Stimulated activated memory B cell treated with anti-CD40 and anti-IgM and Interleukin-4, amounts not matched to agents 10 μg/mL and 1 μg/mL and 100 μg/mL, for 72 hours (primary cell): ENCODE results near the gene IKBKE.
"Not testable (repeated sequence)": the region's sequence is repeated elsewhere in the genome, so short reads cannot be mapped to it uniquely, and the experiment has no call there.

Experiments
- ATAC-seq: fragments of 150-1000 bp; cut with Tn5 transposase; 2 replicates; pipeline ENCODE4 v1.10.0; 2021
- H3K27ac Mint-ChIP-seq: one replicate; pipeline ENCODE4 v1.8.0; 2022; ENCODE audit warnings: mild to moderate bottlenecking, mixed read lengths
- H3K27me3 Mint-ChIP-seq: one replicate; pipeline ENCODE4 v1.8.0; 2022; ENCODE audit warnings: mixed read lengths
- H3K36me3 Mint-ChIP-seq: one replicate; pipeline ENCODE4 v1.8.0; 2022; ENCODE audit warnings: mixed read lengths
- H3K4me1 Mint-ChIP-seq: one replicate; pipeline ENCODE4 v1.8.0; 2022; ENCODE audit warnings: mixed read lengths
- H3K4me3 Mint-ChIP-seq: one replicate; pipeline ENCODE4 v1.8.0; 2022; ENCODE audit warnings: mild to moderate bottlenecking, moderate library complexity, mixed read lengths
- H3K9me3 Mint-ChIP-seq: one replicate; pipeline ENCODE4 v1.8.0; 2022; ENCODE audit warnings: mixed read lengths

Gene IKBKE

DNA sequence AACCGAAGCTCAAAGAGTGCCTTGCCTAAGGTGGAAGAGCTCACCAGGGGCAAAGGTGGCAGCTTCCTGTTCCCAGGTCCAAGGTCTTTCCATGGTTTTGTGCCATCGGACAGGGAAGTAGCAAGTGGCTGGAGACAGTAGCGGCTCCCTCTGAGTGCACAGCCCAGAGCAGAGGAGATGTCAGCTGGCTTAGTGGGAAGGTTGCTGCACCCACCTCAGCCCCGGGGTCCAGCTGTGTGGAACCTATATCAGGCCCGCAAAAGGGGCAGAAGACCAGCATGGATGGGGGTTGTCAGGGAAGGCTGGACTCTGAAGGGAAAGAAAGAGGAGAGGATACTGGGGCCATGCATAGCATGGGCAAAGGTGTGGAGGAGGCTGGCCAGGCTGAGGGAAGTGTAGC, 6.8 kb downstream of the IKBKE start:
- H3K4me3 Mint-ChIP-seq: no peak overlapping the region
- ATAC-seq: no peak
- H3K9me3 Mint-ChIP-seq: no peaks in the 10 kb centered on the region
- peaks cover 45% of the 10 kb centered on the region for H3K4me1 Mint-ChIP-seq
- no peak overlapping the region for H3K27ac Mint-ChIP-seq
- H3K36me3 Mint-ChIP-seq: peaks cover 73% of the 10 kb centered on the region
- H3K27me3 Mint-ChIP-seq: no peaks in the 10 kb centered on the region

- Mint-ChIP-seq H3K4me1 (peaks cover 39% of the 10 kb centered on the region), H3K27me3 (no peaks in the 10 kb centered on the region), H3K4me3 (no peak overlapping the region), H3K27ac (no peak overlapping the region), H3K9me3 (no peaks in the 10 kb centered on the region), H3K36me3 (peaks cover 80% of the 10 kb centered on the region)
- ATAC-seq: no peak
Observed at GRCh38 chr1:206477581-206478380, 7.5 kb downstream of the IKBKE start.

- no peak for ATAC-seq
- Mint-ChIP-seq H3K4me1 (peaks cover 30% of the 10 kb centered on the region), H3K9me3 (no peaks in the 10 kb centered on the region), H3K27me3 (no peaks in the 10 kb centered on the region), H3K36me3 (peaks cover 83% of the 10 kb centered on the region), H3K27ac (no peak overlapping the region), H3K4me3 (no peak overlapping the region)
Observed at GRCh38 chr1:206478746-206479145, 8.5 kb downstream of the IKBKE start.

GRCh38 chr1:206479183-206480125, 9.2 kb downstream of the IKBKE start:
- Mint-ChIP-seq H3K9me3 (no peaks in the 10 kb centered on the region), H3K27ac (peak overlapping the region; percentile 20), H3K4me1 (peaks cover 25% of the 10 kb centered on the region), H3K27me3 (no peaks in the 10 kb centered on the region), H3K4me3 (no peak overlapping the region), H3K36me3 (peaks cover 79% of the 10 kb centered on the region)
- ATAC-seq: peak; percentile 38

- H3K27ac Mint-ChIP-seq: no peak overlapping the region
- H3K4me1 Mint-ChIP-seq: peaks cover 25% of the 10 kb centered on the region
- no peak overlapping the region for H3K4me3 Mint-ChIP-seq
- H3K9me3 Mint-ChIP-seq: no peaks in the 10 kb centered on the region
- no peak for ATAC-seq
- H3K27me3 Mint-ChIP-seq: no peaks in the 10 kb centered on the region
- H3K36me3 Mint-ChIP-seq: peaks cover 82% of the 10 kb centered on the region
Observed at GRCh38 chr1:206480211-206480610, 9.9 kb downstream of the IKBKE start.

DNA sequence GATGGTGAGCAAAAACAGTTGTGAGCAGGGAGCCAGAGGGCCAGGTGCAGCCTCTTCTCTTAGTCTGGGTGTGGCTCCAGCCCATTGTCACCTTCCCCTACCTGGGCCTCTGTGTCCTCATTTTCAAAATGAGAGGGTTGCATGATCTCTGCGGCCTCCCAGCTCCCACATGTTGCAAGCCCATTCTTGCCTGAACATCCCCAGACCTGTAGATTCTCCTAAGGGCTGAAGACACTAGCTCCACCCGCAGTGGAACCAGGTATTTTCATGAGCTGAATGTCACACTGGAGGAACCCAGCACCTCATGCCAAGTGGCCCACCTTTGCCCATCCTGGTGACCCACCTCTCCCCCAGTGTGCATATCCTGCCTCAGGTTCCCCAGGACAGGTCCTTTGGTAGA, 12.3 kb downstream of the IKBKE start:
- H3K9me3 Mint-ChIP-seq: no peaks in the 10 kb centered on the region
- H3K4me1 Mint-ChIP-seq: peaks cover 25% of the 10 kb centered on the region
- H3K27me3 Mint-ChIP-seq: no peaks in the 10 kb centered on the region
- peaks cover 72% of the 10 kb centered on the region for H3K36me3 Mint-ChIP-seq
- no peak for ATAC-seq
- no peak overlapping the region for H3K4me3 Mint-ChIP-seq
- no peak overlapping the region for H3K27ac Mint-ChIP-seq

- H3K9me3 Mint-ChIP-seq, H3K27ac Mint-ChIP-seq, ATAC-seq, H3K4me3 Mint-ChIP-seq, H3K27me3 Mint-ChIP-seq: not testable (repeated sequence)
- Mint-ChIP-seq H3K36me3 (peaks cover 75% of the 10 kb centered on the region), H3K4me1 (peaks cover 24% of the 10 kb centered on the region)
Observed at GRCh38 chr1:206483864-206484263, 13.6 kb downstream of the IKBKE start.

DNA sequence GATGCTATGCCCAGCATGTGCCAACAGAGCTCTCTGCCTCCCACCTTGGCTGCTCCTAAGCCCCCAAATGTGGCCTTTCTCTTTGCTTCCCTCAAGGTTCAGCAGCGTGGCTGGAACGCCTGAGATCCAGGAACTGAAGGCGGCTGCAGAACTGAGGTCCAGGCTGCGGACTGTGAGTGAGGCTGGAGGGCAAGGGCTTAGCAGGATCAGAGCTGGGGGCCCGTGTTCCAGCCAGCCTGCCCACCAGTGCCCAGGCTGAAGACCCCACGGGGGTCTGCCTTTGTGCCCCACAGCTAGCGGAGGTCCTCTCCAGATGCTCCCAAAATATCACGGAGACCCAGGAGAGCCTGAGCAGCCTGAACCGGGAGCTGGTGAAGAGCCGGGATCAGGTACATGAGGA, 14.6 kb downstream of the IKBKE start:
- Mint-ChIP-seq H3K9me3 (no peaks in the 10 kb centered on the region), H3K4me1 (peaks cover 14% of the 10 kb centered on the region), H3K36me3 (peaks cover 66% of the 10 kb centered on the region), H3K27me3 (no peaks in the 10 kb centered on the region), H3K27ac (no peak overlapping the region), H3K4me3 (no peak overlapping the region)
- no peak for ATAC-seq

- Mint-ChIP-seq H3K27ac (no peak overlapping the region), H3K4me1 (no peaks in the 10 kb centered on the region), H3K36me3 (peaks cover 66% of the 10 kb centered on the region), H3K27me3 (no peaks in the 10 kb centered on the region), H3K9me3 (no peaks in the 10 kb centered on the region), H3K4me3 (no peak overlapping the region)
- ATAC-seq: no peak
Observed at GRCh38 chr1:206486995-206487788, 16.9 kb downstream of the IKBKE start.

GRCh38 chr1:206487970-206488369, 17.7 kb downstream of the IKBKE start:
- ATAC-seq: no peak
- H3K27ac Mint-ChIP-seq: peak overlapping the region; percentile 24
- no peaks in the 10 kb centered on the region for H3K27me3 Mint-ChIP-seq
- H3K9me3 Mint-ChIP-seq: no peaks in the 10 kb centered on the region
- peaks cover 66% of the 10 kb centered on the region for H3K36me3 Mint-ChIP-seq
- H3K4me3 Mint-ChIP-seq: no peak overlapping the region
- H3K4me1 Mint-ChIP-seq: no peaks in the 10 kb centered on the region

GRCh38 chr1:206488466-206488865, 18.2 kb downstream of the IKBKE start:
- Mint-ChIP-seq H3K27me3 (no peaks in the 10 kb centered on the region), H3K4me1 (no peaks in the 10 kb centered on the region), H3K36me3 (peaks cover 66% of the 10 kb centered on the region), H3K4me3 (no peak overlapping the region), H3K9me3 (no peaks in the 10 kb centered on the region), H3K27ac (peak overlapping the region; percentile 24)
- ATAC-seq: no peak

GRCh38 chr1:206489980-206490770, 19.9 kb downstream of the IKBKE start:
- Mint-ChIP-seq H3K36me3 (peaks cover 58% of the 10 kb centered on the region), H3K27me3 (no peaks in the 10 kb centered on the region), H3K27ac (no peak overlapping the region), H3K4me3 (no peak overlapping the region), H3K9me3 (no peaks in the 10 kb centered on the region), H3K4me1 (peaks cover 7% of the 10 kb centered on the region)
- peak; percentile 76 for ATAC-seq

GRCh38 chr1:206490771-206491405, 20.6 kb downstream of the IKBKE start:
- Mint-ChIP-seq H3K27ac (no peak overlapping the region), H3K27me3 (no peaks in the 10 kb centered on the region), H3K9me3 (no peaks in the 10 kb centered on the region), H3K4me3 (no peak overlapping the region), H3K4me1 (peaks cover 14% of the 10 kb centered on the region), H3K36me3 (peaks cover 55% of the 10 kb centered on the region)
- no peak for ATAC-seq

GRCh38 chr1:206491616-206492015, 21.3 kb downstream of the IKBKE start:
- no peaks in the 10 kb centered on the region for H3K9me3 Mint-ChIP-seq
- H3K27me3 Mint-ChIP-seq: no peaks in the 10 kb centered on the region
- no peak overlapping the region for H3K4me3 Mint-ChIP-seq
- H3K36me3 Mint-ChIP-seq: peaks cover 55% of the 10 kb centered on the region
- ATAC-seq: no peak
- no peak overlapping the region for H3K27ac Mint-ChIP-seq
- peaks cover 21% of the 10 kb centered on the region for H3K4me1 Mint-ChIP-seq
